ENCODE results near the gene GSK3B. TPM values are rescaled to one million over a fixed set of nuclear protein-coding genes. Genes with fewer than 3 reads are reported as not detected.

Gene GSK3B
- total RNA-seq, 1 experiment from 2014 or later: 56.5 TPM

DNA sequence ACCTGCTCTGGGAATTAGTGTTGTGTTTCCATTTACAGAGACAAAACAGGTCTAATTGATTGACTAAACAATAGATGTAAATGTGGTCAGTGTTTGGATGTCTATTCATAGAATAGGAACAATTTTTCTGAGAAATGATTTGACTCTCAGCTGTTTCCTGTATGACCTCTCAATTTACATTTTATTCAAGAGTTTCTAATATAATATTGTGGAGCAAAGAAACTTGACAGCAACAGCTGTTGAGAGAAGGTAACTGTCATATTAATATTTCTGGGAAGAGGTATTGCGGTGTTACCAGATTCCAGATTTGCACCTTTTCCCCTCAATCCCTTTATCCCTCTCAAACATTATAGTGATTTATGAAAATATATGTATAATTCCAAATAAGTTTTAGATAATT lies 316.1 kb downstream of the GSK3B start:
- Histone ChIP-seq H2BK20ac (ENCODE audit: low read depth, low read length, poor library complexity, severe bottlenecking) (no peak overlapping the region), H2AFZ (ENCODE audit: low read length) (no peak overlapping the region), H4K20me1 (ENCODE audit: control insufficient read depth, insufficient read depth, insufficient read length) (no peaks in the 10 kb centered on the region), H3K4me1 (ENCODE audit: insufficient read depth, low read length) (no peaks in the 10 kb centered on the region), H3K56ac (ENCODE audit: insufficient read length, low read depth, low read length) (no peak overlapping the region), H3K27ac (ENCODE audit: insufficient read length, low read depth, low read length) (no peak overlapping the region), H3K9ac (ENCODE audit: extremely low read depth, insufficient read length, low read length) (no peak overlapping the region), H2BK15ac (ENCODE audit: low read depth, low read length) (no peak overlapping the region), H3K23ac (ENCODE audit: insufficient read length, low read depth, low read length) (no peak overlapping the region), H3K79me1 (ENCODE audit: insufficient read depth, low read depth, low read length, poor library complexity, severe bottlenecking) (no peaks in the 10 kb centered on the region), H3K27me3 (ENCODE audit: insufficient read depth, low read length) (no peaks in the 10 kb centered on the region), H3K9me3 (ENCODE audit: control insufficient read depth, low read depth, low read length) (no peaks in the 10 kb centered on the region), H3K14ac (ENCODE audit: insufficient read depth, low read length) (no peak overlapping the region), H4K8ac (replicated peaks; ENCODE audit: insufficient read length, low read depth, low read length) (no peak overlapping the region), H3K23me2 (ENCODE audit: insufficient read length, low read depth, low read length, poor library complexity, severe bottlenecking) (no peaks in the 10 kb centered on the region), H2AK5ac (ENCODE audit: insufficient read length, low read length) (no peak overlapping the region), H2BK12ac (ENCODE audit: insufficient read length, low read depth, low read length) (no peak overlapping the region), H2BK120ac (ENCODE audit: low read depth, low read length, poor library complexity, severe bottlenecking) (no peak overlapping the region), H3K4me2 (ENCODE audit: insufficient read depth, insufficient read length, low read length) (no peak overlapping the region), H4K91ac (ENCODE audit: insufficient read length, low read depth, low read length) (no peak overlapping the region), H4K5ac (ENCODE audit: insufficient read length, low read depth, low read length) (no peak overlapping the region), H3K4ac (ENCODE audit: low read depth, low read length) (no peak overlapping the region), H3T11ph (ENCODE audit: low read length) (no peak overlapping the region), H3K79me2 (ENCODE audit: insufficient read depth, low read length) (no peaks in the 10 kb centered on the region), H2BK5ac (ENCODE audit: insufficient read length, low read length) (no peak overlapping the region), H3K18ac (ENCODE audit: insufficient read length, low read depth, low read length) (no peak overlapping the region)
- peaks cover 12 to 14% of the 10 kb centered on the region in 2 experiments for H3K4me1 Mint-ChIP-seq
- no peak overlapping the region for H3K4me3 Mint-ChIP-seq
- no peak for TF ChIP-seq CTCF (conservative IDR thresholded peaks at IDR 0.05)
- no peak overlapping the region for H3K27ac Mint-ChIP-seq
- no CpG with 5 or more reads among the region's 1 CpG for WGBS (ENCODE audit: extremely low coverage, insufficient read length, low lambda C conversion rate)
- H3K27me3 Mint-ChIP-seq (ENCODE audit: low read depth): no peaks in the 10 kb centered on the region
- DNase-seq: no peak
- peaks cover 0 to 11% (median 0%) of the 10 kb centered on the region in 3 experiments; a peak in 5 of 7 replicates for H3K36me3 Mint-ChIP-seq (ENCODE audit: insufficient read depth in 1 of 3, low read depth in 3 of 3)
- H3K9me3 Mint-ChIP-seq: peaks cover 8 to 10% of the 10 kb centered on the region in 2 experiments
